Activated T-helper 9 cell treated with anti-CD3 and anti-CD28 coated beads, Interleukin-2, amount 50 U/mL, for 16 hours (primary cell): Measurements from ENCODE around the gene CALHM6.
"Not testable (repeated sequence)": the region's sequence is repeated elsewhere in the genome, so short reads cannot be mapped to it uniquely, and the experiment has no call there.

ENCODE experiments used
- DNase-seq: peaks from one replicate; pipeline ENCODE4 v3.0.0-alpha.2; 2020; ENCODE audit warnings: low read depth

Gene CALHM6

DNA sequence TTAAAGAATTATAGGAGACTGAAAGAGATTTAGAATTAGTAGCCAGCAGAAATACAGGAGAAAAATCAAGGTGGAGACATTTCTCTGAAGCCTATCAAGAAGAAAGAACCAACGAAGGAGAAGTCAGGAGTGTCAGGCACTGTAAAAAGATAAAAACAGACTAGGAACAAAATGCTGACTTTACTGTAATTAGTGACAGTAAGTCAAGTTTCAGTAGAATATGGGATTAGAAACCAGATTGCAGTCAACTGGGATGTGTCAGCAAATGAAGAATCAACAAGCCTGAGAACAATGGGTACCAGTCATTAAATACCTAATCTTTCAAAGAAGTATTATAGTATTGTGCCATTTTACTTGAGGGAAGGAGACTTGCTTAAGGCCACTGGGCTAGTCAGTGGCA, 21.6 kb downstream of the CALHM6 start:
- DNase-seq: no peak

DNA sequence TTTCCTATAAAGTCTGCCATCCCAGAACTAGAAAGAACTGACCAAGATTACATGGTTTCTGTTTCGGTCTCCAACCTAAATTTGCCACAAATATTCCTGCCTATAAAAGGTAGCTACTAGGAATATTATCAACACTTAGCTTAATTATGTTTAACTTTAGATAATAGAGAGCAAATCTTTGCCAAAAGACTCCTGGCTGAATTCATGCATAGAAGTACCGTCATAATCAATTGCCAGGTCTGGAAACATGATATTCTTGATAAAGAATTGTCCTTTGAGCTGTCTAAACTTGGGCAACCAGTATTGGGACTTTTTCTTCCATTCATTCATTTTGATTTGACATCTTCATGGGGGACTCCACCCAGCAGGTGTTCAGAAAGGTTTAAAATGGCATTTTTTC, 22.4 kb downstream of the CALHM6 start:
- DNase-seq: no peak

DNA sequence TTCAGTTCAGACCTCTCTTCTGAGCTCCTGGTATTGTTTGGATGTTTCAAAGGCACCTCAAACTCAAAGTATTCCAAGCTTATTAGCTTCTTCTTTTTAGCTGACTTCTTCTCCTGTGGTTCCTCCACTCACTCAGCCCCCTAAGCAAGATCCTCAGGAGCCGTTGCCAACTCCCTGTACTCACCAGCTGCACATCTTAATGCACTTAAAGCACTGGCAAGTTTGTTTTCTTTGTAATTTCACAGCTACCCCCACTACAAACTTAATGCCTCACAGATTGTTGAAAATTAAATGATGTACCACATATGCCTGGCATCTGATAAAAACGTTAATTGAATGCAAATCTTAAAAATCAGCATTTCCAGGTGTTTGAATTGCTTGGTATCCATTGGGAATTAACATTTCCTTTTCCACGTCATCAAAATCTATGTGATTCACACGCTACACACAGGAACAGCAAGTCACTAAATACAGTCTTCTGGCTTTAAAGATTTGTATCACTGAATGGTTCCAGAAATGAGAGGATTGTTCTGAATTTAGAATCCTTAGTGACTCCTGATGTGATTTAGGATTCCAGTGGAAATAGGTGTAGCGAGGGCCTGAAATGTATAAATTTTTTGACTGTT, 24.5 kb downstream of the CALHM6 start:
- no peak for DNase-seq

DNA sequence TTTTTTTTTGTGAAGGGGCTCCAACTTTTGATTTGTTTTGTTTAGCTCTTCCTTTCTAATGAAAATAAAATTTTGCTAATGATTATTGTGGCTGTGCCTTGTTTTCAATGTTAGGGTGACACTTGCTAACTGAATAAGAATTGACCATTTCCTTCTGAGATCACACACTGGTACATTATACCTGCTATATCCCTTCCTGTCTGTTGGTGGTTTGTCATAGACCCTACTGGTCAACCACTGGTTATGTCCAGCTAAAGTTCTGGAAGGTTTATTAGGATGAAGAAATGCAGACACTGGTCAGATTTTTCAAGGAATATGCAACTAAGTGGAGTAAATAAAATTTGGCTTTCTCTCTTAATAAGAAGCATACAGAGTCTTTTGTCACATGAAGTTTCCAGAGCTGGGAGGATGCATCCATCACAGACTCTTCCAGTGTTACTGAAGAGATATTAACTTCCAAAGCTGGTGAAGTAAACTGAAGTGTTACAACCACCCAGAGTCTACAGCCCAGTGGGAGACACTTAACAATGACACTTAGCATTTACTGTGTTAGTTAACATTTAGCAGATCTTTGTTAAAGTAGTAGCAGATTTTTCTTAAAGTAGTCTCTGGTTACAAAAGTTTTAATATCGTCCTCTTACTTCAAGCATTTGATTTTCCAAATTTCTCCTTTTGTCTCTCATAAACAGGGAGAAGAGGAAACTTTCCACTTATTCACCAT, 30.6 kb downstream of the CALHM6 start:
- DNase-seq: no peak

DNA sequence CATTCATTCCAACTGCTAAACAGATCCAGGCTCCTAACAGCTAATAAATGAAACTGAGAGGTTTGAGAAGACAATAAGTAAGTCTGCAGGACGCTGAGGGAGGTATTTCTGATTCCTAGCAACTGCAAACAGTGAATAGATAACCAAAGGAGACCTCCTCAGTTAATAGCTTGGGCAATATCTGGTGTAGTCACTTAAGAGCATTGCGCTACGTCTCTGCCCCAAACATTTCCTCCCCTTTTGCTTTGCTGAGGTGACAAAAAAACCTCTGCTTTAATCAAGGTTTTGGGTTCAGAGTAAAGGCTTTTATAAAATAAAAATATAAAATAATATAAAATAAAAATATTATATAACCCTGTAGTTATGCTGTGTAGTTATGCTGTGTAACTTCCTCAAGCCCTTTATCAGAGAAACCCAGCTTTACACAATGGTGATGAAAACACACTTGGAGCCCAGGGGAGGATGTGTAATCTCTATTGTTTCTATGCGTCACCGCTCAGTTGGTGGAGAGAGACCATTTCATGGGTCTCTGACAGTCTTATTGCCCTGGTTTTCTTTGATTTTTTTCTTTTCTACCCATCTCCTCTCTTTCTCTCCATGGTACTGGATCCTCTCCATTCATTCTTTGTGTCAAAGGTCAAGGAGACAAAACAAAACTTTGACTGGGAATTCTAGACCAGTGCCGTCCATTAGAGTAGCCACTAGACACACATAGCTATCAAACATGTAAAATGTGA, 31.3 kb downstream of the CALHM6 start:
- DNase-seq: no peak

DNA sequence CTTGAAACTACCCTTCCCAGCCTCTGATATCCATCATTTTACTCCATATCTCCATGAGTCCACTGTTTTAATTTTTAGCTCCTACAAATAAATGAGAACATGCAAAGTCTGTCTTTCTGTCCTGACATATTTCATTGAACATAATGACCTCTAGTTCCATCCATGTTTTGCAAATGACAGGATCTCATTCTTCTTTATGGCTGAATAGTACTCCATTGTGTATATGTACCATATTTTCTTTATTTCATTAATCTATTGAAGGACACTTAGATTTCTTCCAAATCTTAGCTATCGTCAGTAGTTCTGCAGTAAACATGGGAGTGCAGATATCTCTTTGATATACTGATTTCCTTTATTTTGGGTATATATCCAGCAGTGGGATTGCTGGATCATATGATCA, 34.0 kb downstream of the CALHM6 start:
- DNase-seq: not testable (repeated sequence)

DNA sequence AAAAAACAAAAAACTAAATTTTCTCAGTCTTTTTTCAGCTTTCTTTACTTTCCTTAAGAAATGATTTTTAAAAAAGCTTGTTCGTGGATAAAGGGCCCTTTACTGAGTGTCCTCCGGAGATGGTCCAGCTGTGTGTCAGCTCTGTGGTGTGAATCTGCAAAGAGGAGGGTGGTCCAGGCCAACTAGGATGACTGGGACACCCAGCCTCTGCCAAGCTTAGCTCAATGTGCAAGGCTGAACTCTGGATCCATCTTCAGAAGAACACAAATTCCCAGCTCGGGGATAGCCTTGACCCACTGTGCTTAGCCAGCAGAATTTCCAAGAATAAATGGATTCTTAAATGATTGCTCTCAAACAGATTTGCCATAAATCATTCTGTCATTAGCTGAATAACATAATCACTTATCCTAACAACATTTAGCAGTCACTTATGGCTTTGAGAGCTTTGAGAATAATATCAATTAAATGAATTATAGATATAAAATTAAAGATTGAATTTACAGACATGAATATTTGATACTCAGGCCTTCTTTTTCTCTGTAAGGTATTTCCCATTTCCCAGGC, 36.0 kb downstream of the CALHM6 start:
- DNase-seq: no peak

DNA sequence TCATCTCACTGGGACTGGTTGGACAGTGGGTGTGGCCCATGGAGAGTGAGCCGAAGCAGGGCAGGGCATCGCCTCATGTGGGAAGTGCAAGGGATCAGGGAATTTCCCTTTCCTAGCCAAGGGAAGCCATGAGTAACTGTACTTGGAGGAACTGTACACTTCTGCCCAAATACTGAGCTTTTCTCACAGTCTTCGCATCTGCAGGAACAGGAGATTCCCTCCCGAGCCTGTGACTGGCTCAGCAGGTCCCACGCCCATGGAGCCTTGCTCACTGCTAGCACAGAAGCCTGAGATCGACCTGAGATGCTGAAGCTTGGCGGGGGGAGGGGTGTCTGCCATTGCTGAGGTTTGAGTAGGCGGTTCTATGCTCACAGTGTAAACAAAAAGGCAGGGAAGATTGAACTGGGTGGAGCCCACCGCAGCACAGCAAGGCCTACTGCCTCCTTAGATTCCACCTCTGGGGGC, 39.8 kb downstream of the CALHM6 start:
- DNase-seq: no peak

DNA sequence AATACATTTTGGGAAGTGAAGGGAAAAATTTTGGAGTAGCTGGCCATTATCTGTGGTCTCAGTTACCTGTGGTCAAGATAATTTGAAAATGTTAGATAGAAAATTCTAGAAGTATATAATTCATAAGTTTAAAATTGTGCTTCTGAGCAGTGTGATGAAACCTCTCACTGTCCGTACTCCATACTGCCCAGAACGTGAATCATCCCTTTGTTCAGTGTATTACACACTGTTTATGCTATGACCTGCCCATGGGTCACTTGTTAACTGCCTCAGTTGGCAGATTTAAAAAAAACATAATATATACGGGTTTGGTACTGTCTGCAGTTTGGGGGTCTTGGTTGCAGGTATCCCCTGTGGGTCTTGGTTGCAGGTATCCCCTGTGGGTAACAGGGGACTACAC, 46.1 kb downstream of the CALHM6 start:
- no peak for DNase-seq

DNA sequence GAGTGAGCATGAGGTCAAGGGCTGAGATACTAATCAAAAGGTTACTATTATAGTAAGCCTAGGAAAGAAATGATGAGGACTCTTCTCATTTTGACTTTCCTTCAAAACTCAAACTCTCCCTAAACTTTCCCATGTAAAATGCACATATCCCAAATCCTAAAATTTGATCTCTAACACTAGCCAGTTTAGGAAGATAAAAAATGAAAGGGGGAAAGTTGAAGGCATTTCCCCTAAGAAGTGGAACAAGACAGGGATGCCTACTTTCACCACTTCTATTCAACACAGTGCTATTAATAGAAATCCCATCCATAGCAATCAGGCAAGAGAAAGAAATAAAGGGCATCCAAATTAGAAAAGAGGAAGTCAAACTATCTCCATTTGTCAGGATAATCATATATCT, 47.4 kb downstream of the CALHM6 start:
- DNase-seq: no peak

DNA sequence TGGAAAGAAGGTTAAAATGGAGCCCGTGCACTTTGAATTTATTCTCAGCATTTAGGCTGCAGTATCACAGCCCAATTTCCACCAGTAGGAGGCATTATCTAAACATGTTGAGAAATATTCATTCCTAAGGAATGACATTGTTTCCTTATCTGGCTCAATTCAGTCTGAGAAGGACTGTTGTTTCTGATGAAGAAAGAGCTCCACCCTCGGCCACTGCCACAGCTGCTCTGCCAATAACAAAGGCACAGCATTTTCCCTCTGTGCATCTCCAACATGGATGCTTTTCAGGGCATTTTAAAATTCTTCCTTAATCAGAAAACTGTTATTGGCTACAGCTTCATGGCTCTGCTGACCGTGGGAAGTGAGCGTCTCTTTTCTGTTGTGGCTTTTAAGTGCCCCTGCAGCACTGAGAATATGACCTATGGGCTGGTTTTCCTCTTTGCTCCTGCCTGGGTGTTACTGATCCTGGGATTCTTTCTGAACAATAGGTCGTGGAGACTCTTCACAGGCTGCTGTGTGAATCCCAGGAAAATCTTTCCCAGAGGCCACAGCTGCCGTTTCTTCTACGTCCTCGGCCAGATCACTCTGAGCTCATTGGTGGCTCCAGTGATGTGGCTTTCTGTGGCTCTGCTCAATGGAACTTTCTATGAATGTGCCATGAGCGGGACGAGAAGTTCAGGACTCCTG, 50.4 kb downstream of the CALHM6 start, which contains the start of gene CALHM5:
Gene CALHM5 (plus strand): TSS at position 216 of the 687 bp plus-strand sequence. CDS start 58 bp downstream, at position 274.
- DNase-seq: no peak

DNA sequence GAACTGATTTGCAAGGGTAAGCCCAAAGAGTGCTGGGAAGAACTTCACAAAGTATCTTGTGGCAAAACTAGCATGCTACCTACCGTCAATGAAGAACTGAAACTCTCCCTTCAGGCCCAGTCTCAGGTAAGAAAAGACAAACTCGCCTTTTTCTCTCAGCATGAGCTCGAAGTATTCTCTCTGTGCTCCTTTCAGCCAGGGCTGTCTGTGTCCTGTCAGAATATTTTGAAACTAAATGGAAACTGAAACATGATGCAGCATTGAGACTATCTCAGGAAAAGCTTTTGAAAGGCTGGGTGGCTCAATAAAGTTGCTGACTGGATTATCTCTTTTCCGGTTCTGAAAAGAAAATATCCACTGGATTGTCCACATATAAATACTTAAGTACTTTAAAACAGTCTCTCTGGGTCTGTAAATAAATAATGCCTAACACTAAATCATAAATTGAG, 51.0 kb downstream of the CALHM6 start:
- DNase-seq: no peak

DNA sequence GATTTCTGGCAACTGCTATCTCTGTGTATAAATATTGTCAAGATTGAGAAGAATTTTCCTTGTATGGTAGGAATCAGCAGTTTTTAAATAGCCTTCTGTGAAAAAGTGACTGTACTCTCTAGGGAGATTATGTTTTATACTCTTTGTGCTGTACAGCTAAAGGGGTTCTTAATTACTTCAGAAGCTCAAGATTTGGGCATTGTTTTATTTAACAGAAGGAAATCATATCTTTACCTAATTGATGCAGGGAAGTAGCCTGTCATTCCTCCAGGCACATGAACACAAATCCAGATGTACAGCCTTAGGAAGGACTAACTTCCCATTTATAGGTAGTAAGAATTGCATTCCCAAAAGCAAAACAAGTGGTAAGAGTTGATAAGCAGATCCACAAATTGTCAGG, 51.6 kb downstream of the CALHM6 start:
- DNase-seq: no peak
